WTC11 (cell line): ENCODE results near the gene PPEF2.

ENCODE experiments used
- FOXK1 ChIP-seq: sonication (generic); formaldehyde crosslinking; IDR thresholded peaks from 2 replicates; pipeline ENCODE4 v1.8.0; 2022; ENCODE audit warnings: mild to moderate bottlenecking, moderate library complexity, missing genetic modification reagents
- IRF2 ChIP-seq: sonication (generic); formaldehyde crosslinking; IDR thresholded peaks from 2 replicates; pipeline ENCODE4 v1.8.0; 2022; ENCODE audit warnings: low read depth, missing genetic modification reagents, borderline replicate concordance
- JUN ChIP-seq: sonication (generic); formaldehyde crosslinking; IDR thresholded peaks from 2 replicates; pipeline ENCODE4 v1.8.0; 2023; ENCODE audit warnings: mild to moderate bottlenecking, missing genetic modification reagents
- KAT7 ChIP-seq: sonication (generic); formaldehyde crosslinking; IDR thresholded peaks from 2 replicates; pipeline ENCODE4 v1.8.1; 2023; ENCODE audit warnings: missing genetic modification reagents, mild to moderate bottlenecking, borderline replicate concordance
- SMAD3 ChIP-seq: sonication (generic); formaldehyde crosslinking; IDR thresholded peaks from 2 replicates; pipeline ENCODE4 v1.8.0; 2022; ENCODE audit warnings: missing genetic modification reagents, mild to moderate bottlenecking, borderline replicate concordance
- TEAD1 ChIP-seq: sonication (generic); formaldehyde crosslinking; IDR thresholded peaks from 2 replicates; pipeline ENCODE4 v1.8.0; 2022; ENCODE audit warnings: mild to moderate bottlenecking, missing genetic modification reagents
- TEAD4 ChIP-seq: sonication (generic); formaldehyde crosslinking; IDR thresholded peaks from 2 replicates; pipeline ENCODE4 v1.8.0; 2022; ENCODE audit warnings: mild to moderate bottlenecking, missing genetic modification reagents
- ZNF263 ChIP-seq: sonication (generic); formaldehyde crosslinking; IDR thresholded peaks from 2 replicates; pipeline ENCODE4 v1.8.1; 2022; ENCODE audit warnings: low read depth, mild to moderate bottlenecking, moderate library complexity, missing genetic modification reagents
- TF ChIP-seq, protein P1 (sequence below): fragments of 200-600 bp; IDR thresholded peaks from 2 replicates; pipeline ENCODE4 v1.8.0; 2022; ENCODE audit warnings: antibody characterized with exemption
- TF ChIP-seq, protein P2 (sequence below): sonication (generic); formaldehyde crosslinking; IDR thresholded peaks from 2 replicates; pipeline ENCODE4 v1.8.1; 2022; ENCODE audit warnings: low read depth, missing genetic modification reagents, borderline replicate concordance
- TF ChIP-seq, protein P3 (sequence below): sonication (generic); formaldehyde crosslinking; IDR thresholded peaks from 2 replicates; pipeline ENCODE4 v1.8.1; 2023; ENCODE audit warnings: mild to moderate bottlenecking, moderate library complexity, missing genetic modification reagents
- TF ChIP-seq, protein P4 (sequence below): sonication (generic); formaldehyde crosslinking; IDR thresholded peaks from 2 replicates; pipeline ENCODE4 v1.8.1; 2023; ENCODE audit warnings: mild to moderate bottlenecking, missing genetic modification reagents, moderate library complexity
- TF ChIP-seq, protein P5 (sequence below): sonication (generic); formaldehyde crosslinking; conservative IDR thresholded peaks from 2 replicates; pipeline ENCODE4 v1.8.1; 2022; ENCODE audit warnings: mild to moderate bottlenecking, missing genetic modification reagents
- TF ChIP-seq, protein P6 (sequence below): sonication (generic); formaldehyde crosslinking; IDR thresholded peaks from 2 replicates; pipeline ENCODE4 v1.8.1; 2023; ENCODE audit warnings: mild to moderate bottlenecking, missing genetic modification reagents, borderline replicate concordance

DNA sequence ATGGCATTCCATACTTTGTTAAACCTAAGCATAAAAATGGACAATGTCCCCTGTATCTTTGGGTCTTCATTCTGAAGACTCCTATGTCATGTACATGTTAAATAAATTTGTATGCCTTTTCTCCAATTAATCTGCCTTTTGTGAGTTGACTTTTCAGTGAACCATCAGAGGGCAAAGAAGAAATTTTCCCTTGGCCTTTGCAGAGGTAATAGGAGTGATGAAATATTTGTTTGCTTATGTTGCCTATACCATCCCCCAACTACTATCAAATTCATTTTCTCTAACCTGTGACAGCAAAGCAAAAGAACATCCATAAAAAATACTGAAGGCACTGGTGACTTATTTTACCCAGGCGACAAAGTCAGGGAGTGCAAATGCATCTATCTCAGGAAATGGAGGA lies 20.3 kb upstream of the PPEF2 start:
- TF ChIP-seq KAT7 (CRISPR knock-in tag) (no peak), ZNF263 (CRISPR knock-in tag) (no peak), JUN (CRISPR knock-in tag) (no peak), TEAD4 (CRISPR knock-in tag) (no peak), FOXK1 (CRISPR knock-in tag) (no peak), SMAD3 (CRISPR knock-in tag) (no peak), IRF2 (CRISPR knock-in tag) (no peak), TEAD1 (CRISPR knock-in tag) (no peak)
- TF ChIP-seq, protein P1, sequence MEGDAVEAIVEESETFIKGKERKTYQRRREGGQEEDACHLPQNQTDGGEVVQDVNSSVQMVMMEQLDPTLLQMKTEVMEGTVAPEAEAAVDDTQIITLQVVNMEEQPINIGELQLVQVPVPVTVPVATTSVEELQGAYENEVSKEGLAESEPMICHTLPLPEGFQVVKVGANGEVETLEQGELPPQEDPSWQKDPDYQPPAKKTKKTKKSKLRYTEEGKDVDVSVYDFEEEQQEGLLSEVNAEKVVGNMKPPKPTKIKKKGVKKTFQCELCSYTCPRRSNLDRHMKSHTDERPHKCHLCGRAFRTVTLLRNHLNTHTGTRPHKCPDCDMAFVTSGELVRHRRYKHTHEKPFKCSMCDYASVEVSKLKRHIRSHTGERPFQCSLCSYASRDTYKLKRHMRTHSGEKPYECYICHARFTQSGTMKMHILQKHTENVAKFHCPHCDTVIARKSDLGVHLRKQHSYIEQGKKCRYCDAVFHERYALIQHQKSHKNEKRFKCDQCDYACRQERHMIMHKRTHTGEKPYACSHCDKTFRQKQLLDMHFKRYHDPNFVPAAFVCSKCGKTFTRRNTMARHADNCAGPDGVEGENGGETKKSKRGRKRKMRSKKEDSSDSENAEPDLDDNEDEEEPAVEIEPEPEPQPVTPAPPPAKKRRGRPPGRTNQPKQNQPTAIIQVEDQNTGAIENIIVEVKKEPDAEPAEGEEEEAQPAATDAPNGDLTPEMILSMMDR, result no peak
- TF ChIP-seq, protein P2, sequence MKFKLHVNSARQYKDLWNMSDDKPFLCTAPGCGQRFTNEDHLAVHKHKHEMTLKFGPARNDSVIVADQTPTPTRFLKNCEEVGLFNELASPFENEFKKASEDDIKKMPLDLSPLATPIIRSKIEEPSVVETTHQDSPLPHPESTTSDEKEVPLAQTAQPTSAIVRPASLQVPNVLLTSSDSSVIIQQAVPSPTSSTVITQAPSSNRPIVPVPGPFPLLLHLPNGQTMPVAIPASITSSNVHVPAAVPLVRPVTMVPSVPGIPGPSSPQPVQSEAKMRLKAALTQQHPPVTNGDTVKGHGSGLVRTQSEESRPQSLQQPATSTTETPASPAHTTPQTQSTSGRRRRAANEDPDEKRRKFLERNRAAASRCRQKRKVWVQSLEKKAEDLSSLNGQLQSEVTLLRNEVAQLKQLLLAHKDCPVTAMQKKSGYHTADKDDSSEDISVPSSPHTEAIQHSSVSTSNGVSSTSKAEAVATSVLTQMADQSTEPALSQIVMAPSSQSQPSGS (CRISPR knock-in tag), result no peak
- TF ChIP-seq, protein P3, sequence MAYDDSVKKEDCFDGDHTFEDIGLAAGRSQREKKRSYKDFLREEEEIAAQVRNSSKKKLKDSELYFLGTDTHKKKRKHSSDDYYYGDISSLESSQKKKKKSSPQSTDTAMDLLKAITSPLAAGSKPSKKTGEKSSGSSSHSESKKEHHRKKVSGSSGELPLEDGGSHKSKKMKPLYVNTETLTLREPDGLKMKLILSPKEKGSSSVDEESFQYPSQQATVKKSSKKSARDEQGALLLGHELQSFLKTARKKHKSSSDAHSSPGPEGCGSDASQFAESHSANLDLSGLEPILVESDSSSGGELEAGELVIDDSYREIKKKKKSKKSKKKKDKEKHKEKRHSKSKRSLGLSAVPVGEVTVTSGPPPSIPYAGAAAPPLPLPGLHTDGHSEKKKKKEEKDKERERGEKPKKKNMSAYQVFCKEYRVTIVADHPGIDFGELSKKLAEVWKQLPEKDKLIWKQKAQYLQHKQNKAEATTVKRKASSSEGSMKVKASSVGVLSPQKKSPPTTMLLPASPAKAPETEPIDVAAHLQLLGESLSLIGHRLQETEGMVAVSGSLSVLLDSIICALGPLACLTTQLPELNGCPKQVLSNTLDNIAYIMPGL, result no peak
- TF ChIP-seq, protein P4, sequence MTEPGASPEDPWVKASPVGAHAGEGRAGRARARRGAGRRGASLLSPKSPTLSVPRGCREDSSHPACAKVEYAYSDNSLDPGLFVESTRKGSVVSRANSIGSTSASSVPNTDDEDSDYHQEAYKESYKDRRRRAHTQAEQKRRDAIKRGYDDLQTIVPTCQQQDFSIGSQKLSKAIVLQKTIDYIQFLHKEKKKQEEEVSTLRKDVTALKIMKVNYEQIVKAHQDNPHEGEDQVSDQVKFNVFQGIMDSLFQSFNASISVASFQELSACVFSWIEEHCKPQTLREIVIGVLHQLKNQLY, result no peak
- TF ChIP-seq, protein P5, sequence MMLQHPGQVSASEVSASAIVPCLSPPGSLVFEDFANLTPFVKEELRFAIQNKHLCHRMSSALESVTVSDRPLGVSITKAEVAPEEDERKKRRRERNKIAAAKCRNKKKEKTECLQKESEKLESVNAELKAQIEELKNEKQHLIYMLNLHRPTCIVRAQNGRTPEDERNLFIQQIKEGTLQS, result no peak
- TF ChIP-seq, protein P6, sequence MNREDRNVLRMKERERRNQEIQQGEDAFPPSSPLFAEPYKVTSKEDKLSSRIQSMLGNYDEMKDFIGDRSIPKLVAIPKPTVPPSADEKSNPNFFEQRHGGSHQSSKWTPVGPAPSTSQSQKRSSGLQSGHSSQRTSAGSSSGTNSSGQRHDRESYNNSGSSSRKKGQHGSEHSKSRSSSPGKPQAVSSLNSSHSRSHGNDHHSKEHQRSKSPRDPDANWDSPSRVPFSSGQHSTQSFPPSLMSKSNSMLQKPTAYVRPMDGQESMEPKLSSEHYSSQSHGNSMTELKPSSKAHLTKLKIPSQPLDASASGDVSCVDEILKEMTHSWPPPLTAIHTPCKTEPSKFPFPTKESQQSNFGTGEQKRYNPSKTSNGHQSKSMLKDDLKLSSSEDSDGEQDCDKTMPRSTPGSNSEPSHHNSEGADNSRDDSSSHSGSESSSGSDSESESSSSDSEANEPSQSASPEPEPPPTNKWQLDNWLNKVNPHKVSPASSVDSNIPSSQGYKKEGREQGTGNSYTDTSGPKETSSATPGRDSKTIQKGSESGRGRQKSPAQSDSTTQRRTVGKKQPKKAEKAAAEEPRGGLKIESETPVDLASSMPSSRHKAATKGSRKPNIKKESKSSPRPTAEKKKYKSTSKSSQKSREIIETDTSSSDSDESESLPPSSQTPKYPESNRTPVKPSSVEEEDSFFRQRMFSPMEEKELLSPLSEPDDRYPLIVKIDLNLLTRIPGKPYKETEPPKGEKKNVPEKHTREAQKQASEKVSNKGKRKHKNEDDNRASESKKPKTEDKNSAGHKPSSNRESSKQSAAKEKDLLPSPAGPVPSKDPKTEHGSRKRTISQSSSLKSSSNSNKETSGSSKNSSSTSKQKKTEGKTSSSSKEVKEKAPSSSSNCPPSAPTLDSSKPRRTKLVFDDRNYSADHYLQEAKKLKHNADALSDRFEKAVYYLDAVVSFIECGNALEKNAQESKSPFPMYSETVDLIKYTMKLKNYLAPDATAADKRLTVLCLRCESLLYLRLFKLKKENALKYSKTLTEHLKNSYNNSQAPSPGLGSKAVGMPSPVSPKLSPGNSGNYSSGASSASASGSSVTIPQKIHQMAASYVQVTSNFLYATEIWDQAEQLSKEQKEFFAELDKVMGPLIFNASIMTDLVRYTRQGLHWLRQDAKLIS, result no peak
